ENCODE results near the gene MAB21L4.

DNA sequence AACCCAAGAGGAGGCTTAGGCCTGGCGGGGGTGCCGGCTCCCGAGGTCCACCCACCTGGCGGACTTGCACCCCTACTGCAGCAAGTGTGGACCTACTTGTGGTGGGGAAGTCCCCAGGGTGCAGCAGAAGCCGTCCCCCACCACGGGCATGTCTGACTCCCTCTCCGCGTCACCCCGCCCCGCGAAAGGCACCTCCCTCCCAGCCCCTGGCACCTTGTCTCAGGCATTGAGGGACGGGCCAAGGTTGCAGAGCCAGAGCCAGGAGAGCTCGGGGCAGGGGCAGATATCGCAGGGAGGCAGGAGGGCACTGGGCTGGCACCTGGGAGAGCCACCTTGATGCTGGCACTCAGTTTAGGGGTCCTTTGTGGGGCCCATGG is 29.2 kb upstream of the MAB21L4 start:
- TF ChIP-seq FOS (IDR thresholded peaks at IDR 0.05; ENCODE audit: borderline replicate concordance, insufficient read depth, low read length) (no peak), JUN (IDR thresholded peaks at IDR 0.05; ENCODE audit: borderline replicate concordance, insufficient read depth, insufficient read length, low read depth) (no peak), POLR2A (IDR thresholded peaks at IDR 0.05; ENCODE audit: low read depth, low read length) (no peak), POLR2AphosphoS5 (IDR thresholded peaks at IDR 0.05; ENCODE audit: insufficient read depth, low read depth, low read length) (no peak), EZH2 (IDR thresholded peaks at IDR 0.05; ENCODE audit: borderline replicate concordance, low read depth, low read length, severe bottlenecking) (no peak), MYC (IDR thresholded peaks at IDR 0.05; ENCODE audit: low read depth, low read length) (no peak)
- TF ChIP-seq, protein P1, sequence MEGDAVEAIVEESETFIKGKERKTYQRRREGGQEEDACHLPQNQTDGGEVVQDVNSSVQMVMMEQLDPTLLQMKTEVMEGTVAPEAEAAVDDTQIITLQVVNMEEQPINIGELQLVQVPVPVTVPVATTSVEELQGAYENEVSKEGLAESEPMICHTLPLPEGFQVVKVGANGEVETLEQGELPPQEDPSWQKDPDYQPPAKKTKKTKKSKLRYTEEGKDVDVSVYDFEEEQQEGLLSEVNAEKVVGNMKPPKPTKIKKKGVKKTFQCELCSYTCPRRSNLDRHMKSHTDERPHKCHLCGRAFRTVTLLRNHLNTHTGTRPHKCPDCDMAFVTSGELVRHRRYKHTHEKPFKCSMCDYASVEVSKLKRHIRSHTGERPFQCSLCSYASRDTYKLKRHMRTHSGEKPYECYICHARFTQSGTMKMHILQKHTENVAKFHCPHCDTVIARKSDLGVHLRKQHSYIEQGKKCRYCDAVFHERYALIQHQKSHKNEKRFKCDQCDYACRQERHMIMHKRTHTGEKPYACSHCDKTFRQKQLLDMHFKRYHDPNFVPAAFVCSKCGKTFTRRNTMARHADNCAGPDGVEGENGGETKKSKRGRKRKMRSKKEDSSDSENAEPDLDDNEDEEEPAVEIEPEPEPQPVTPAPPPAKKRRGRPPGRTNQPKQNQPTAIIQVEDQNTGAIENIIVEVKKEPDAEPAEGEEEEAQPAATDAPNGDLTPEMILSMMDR (IDR thresholded peaks at IDR 0.05; ENCODE audit: extremely low read depth in 1 of 2, insufficient read depth in 1 of 2, low read depth in 1 of 2, low read length in 2 of 2): no peak
- TF ChIP-seq, protein P2, sequence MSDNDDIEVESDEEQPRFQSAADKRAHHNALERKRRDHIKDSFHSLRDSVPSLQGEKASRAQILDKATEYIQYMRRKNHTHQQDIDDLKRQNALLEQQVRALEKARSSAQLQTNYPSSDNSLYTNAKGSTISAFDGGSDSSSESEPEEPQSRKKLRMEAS (IDR thresholded peaks at IDR 0.05; ENCODE audit: insufficient read depth, insufficient read length): no peak

Data from endothelial cell of umbilical vein (primary cell).